ENCODE measurements around the gene PCDH9. TPM values are rescaled to one million over a fixed set of nuclear protein-coding genes. Genes with fewer than 3 reads are reported as not detected.
"Not testable (repeated sequence)": the region's sequence is repeated elsewhere in the genome, so short reads cannot be mapped to it uniquely, and the experiment has no call there.

PCDH9 gene
- total RNA-seq, 2 experiments from 2014 or later = 0.20 to 0.23 TPM

DNA sequence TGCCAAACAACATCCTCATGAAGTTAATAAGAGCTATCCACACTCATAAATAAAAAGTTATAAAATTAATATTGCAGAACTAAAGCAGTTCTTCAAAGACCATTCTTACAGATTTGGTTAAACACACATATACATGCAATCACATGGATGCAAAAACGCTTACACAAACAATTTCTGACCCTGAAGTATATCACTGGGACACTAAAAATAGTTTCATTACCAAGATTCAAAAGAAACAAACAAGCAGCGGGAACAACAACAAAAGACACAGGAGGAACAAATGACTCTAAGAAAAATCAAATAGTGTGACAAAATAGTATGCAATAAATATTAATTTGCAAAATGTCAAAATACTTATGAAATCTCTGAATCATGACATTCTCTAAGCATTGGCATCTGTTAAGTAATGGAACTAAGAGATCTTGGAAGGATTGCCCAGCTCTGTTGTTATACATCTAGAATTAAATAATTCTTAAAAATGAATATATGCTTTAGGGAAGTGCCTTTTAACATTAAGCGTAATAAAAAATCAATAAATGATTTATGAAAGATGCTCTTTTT lies 132.2 kb downstream of the PCDH9 start:
- H3K36me3 Mint-ChIP-seq = no peaks in the 10 kb centered on the region
- H3K4me1 Mint-ChIP-seq = no peaks in the 10 kb centered on the region
- H3K9me3 Mint-ChIP-seq = no peaks in the 10 kb centered on the region
- no peak overlapping the region for H3K27ac Mint-ChIP-seq
- H3K4me3 Mint-ChIP-seq = no peak overlapping the region
- no peaks in the 10 kb centered on the region for H3K27me3 Mint-ChIP-seq
- DNase-seq = no peak

GRCh38 chr13:67096893-67097292 lies 133.2 kb downstream of the PCDH9 start:
- not testable (repeated sequence) for H3K27me3 Mint-ChIP-seq, DNase-seq, H3K27ac Mint-ChIP-seq, H3K36me3 Mint-ChIP-seq, H3K4me3 Mint-ChIP-seq, H3K9me3 Mint-ChIP-seq, H3K4me1 Mint-ChIP-seq

- Mint-ChIP-seq H3K9me3 (no peaks in the 10 kb centered on the region), H3K36me3 (no peaks in the 10 kb centered on the region), H3K27me3 (no peaks in the 10 kb centered on the region), H3K4me3 (no peak overlapping the region), H3K4me1 (no peaks in the 10 kb centered on the region), H3K27ac (no peak overlapping the region)
- no peak for DNase-seq
These were observed 133.7 kb downstream of the PCDH9 start for GRCh38 chr13:67096418-67096817.

DNA sequence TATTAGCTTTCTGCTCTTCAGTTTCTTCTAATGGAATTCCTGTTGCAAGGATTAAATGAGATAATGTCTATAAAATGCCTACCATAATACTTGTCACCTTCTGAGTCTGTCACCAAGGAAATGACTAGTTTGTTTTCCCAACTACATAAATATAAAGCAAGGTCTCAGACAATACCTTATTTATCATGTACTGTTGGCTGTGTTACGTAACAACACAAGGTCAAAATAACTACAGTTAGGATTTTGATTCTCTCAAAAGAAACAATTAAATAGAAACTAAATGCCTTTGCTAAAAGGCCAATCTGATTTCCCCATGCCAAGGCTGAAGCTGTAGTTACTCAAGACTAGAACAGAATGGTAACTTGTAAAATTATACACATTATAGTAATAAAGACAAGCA lies 134.5 kb downstream of the PCDH9 start:
- no peaks in the 10 kb centered on the region for H3K27me3 Mint-ChIP-seq
- H3K36me3 Mint-ChIP-seq = no peaks in the 10 kb centered on the region
- H3K27ac Mint-ChIP-seq = no peak overlapping the region
- no peaks in the 10 kb centered on the region for H3K9me3 Mint-ChIP-seq
- no peaks in the 10 kb centered on the region for H3K4me1 Mint-ChIP-seq
- no peak for DNase-seq
- no peak overlapping the region for H3K4me3 Mint-ChIP-seq

DNA sequence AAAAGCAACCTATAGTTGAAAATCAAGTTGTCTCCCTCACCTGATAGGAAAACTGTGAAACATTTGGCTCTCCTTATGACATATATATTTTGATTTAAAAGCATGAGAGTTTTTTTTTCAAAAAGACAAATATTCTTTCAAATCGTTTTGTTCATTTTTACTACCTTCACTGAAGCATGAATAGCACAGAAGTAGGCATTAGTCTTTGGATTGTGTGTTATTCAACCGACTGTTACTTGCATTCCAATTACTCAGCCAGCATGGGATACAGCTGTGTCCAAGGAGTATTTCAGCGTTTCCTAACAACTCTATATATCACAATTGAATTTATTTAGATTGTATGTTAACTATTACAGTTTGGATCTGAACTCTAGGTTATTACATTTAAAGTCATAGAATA lies 135.2 kb downstream of the PCDH9 start:
- no peaks in the 10 kb centered on the region for H3K4me1 Mint-ChIP-seq
- H3K27me3 Mint-ChIP-seq = no peaks in the 10 kb centered on the region
- H3K36me3 Mint-ChIP-seq = no peaks in the 10 kb centered on the region
- no peak for DNase-seq
- H3K27ac Mint-ChIP-seq = no peak overlapping the region
- no peak overlapping the region for H3K4me3 Mint-ChIP-seq
- H3K9me3 Mint-ChIP-seq = no peaks in the 10 kb centered on the region

DNA sequence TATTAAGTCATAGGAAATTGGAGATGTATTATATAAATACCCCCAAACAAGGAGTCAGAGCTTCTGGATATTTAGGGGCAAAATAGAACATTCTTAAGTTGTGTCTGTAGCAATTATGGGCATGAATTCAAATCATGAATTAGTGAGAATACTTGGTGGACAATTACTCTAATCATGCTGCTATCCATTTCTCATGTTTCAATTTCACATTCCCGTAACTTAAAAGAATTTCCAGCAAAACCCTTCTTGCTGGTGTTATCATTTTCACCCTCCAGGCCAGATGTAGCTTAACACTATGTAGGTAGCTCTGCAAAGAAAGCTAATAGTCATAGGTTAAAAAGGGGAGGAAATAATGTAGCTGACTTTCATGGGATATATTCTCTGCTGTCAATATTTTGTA lies 136.1 kb downstream of the PCDH9 start:
- Mint-ChIP-seq H3K27ac (no peak overlapping the region), H3K4me3 (no peak overlapping the region), H3K4me1 (no peaks in the 10 kb centered on the region), H3K27me3 (no peaks in the 10 kb centered on the region), H3K36me3 (no peaks in the 10 kb centered on the region), H3K9me3 (no peaks in the 10 kb centered on the region)
- no peak for DNase-seq

- no peak overlapping the region for H3K27ac Mint-ChIP-seq
- no peaks in the 10 kb centered on the region for H3K4me1 Mint-ChIP-seq
- H3K4me3 Mint-ChIP-seq = no peak overlapping the region
- no peaks in the 10 kb centered on the region for H3K36me3 Mint-ChIP-seq
- H3K9me3 Mint-ChIP-seq = no peaks in the 10 kb centered on the region
- no peak for DNase-seq
- no peaks in the 10 kb centered on the region for H3K27me3 Mint-ChIP-seq
These were observed 138.5 kb downstream of the PCDH9 start for GRCh38 chr13:67091603-67092002.

GRCh38 chr13:67090856-67091255 lies 139.3 kb downstream of the PCDH9 start:
- Mint-ChIP-seq H3K27ac (no peak overlapping the region), H3K4me1 (no peaks in the 10 kb centered on the region), H3K36me3 (no peaks in the 10 kb centered on the region), H3K4me3 (no peak overlapping the region), H3K9me3 (no peaks in the 10 kb centered on the region), H3K27me3 (no peaks in the 10 kb centered on the region)
- DNase-seq = no peak

GRCh38 chr13:67087527-67087926 lies 142.6 kb downstream of the PCDH9 start:
- Mint-ChIP-seq H3K27me3 (no peaks in the 10 kb centered on the region), H3K27ac (no peak overlapping the region), H3K4me3 (no peak overlapping the region), H3K9me3 (no peaks in the 10 kb centered on the region), H3K4me1 (no peaks in the 10 kb centered on the region), H3K36me3 (no peaks in the 10 kb centered on the region)
- DNase-seq = no peak

DNA sequence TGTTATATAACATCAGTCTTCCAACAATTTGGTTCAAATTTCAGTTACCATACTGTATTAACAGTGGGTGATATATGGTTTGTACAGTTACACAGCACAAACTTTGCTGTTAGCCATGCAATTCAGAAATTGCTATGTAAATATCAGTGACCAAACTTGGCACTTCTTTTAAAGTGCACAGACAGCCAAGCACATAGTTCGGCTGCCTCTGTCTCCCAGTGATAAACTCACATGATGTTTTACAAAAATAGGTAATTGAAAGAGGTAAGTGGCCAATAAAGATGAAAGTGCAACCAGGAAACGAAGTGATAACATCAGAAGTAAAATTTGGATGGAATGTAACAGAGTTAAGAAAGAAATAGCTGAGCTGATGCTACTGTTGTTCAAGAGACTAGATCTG lies 143.9 kb downstream of the PCDH9 start:
- H3K9me3 Mint-ChIP-seq = no peaks in the 10 kb centered on the region
- H3K27me3 Mint-ChIP-seq = no peaks in the 10 kb centered on the region
- H3K4me3 Mint-ChIP-seq = no peak overlapping the region
- no peak overlapping the region for H3K27ac Mint-ChIP-seq
- H3K4me1 Mint-ChIP-seq = no peaks in the 10 kb centered on the region
- DNase-seq = no peak
- H3K36me3 Mint-ChIP-seq = no peaks in the 10 kb centered on the region

DNA sequence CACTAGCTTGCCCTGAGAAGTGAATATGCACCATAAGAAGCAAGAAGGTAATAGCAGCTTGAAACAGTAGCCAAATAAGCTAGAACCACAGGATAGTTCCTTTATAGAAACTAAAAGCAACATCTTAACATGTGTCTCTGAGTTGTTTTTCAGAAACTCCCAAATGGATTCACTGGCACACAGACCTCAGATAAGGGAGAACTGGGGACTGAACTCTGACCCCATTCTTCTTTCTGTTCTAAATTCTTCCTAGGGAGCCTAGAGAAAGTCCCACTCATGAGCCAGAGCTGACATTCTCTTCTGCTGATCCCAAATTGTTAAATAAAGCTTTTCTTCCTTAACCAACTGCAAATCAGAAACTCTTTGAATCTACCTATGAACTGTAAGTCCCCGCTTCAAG lies 146.1 kb downstream of the PCDH9 start:
- H3K27ac Mint-ChIP-seq = no peak overlapping the region
- H3K4me3 Mint-ChIP-seq = no peak overlapping the region
- DNase-seq = no peak
- no peaks in the 10 kb centered on the region for H3K9me3 Mint-ChIP-seq
- no peaks in the 10 kb centered on the region for H3K27me3 Mint-ChIP-seq
- no peaks in the 10 kb centered on the region for H3K4me1 Mint-ChIP-seq
- H3K36me3 Mint-ChIP-seq = no peaks in the 10 kb centered on the region

- Mint-ChIP-seq H3K27me3 (no peaks in the 10 kb centered on the region), H3K4me1 (no peaks in the 10 kb centered on the region), H3K9me3 (no peaks in the 10 kb centered on the region), H3K4me3 (no peak overlapping the region), H3K36me3 (no peaks in the 10 kb centered on the region), H3K27ac (no peak overlapping the region)
- no peak for DNase-seq
These were observed 146.6 kb downstream of the PCDH9 start for GRCh38 chr13:67083519-67083918.

- Mint-ChIP-seq H3K36me3 (no peaks in the 10 kb centered on the region), H3K4me1 (no peaks in the 10 kb centered on the region), H3K4me3 (no peak overlapping the region), H3K27me3 (no peaks in the 10 kb centered on the region), H3K9me3 (no peaks in the 10 kb centered on the region), H3K27ac (no peak overlapping the region)
- no peak for DNase-seq
These were observed 149.8 kb downstream of the PCDH9 start for GRCh38 chr13:67080351-67080750.

GRCh38 chr13:67078062-67078461 lies 152.1 kb downstream of the PCDH9 start:
- Mint-ChIP-seq H3K4me1 (no peaks in the 10 kb centered on the region), H3K36me3 (no peaks in the 10 kb centered on the region), H3K9me3 (no peaks in the 10 kb centered on the region)

DNA sequence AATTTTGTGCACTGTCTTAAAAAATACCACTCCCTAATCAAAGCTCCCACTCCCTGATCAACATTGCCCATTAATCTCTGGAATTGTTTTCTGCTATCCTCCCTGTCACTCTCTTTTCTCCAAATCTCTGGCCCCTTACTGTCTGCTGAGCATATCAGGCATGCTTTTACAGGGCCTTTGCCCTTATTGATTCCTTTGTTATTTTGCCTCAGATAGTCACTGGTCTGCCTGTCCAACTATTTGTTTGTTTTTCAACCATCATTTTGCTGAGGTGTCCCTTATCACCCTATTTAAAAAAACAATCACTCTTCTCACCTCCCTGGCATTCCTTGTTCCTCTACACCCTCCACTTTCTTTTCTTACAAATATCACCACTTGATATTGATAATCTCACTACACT lies 153.0 kb downstream of the PCDH9 start:
- Mint-ChIP-seq H3K4me1 (no peaks in the 10 kb centered on the region), H3K36me3 (no peaks in the 10 kb centered on the region), H3K4me3 (no peak overlapping the region), H3K9me3 (no peaks in the 10 kb centered on the region), H3K27me3 (no peaks in the 10 kb centered on the region), H3K27ac (no peak overlapping the region)
- DNase-seq = no peak

More at GRCh38 chr13:67078062-67078461, 152.1 kb downstream of the PCDH9 start:
- no peak overlapping the region for H3K4me3 Mint-ChIP-seq
- no peak for DNase-seq
- H3K27ac Mint-ChIP-seq = no peak overlapping the region
- H3K27me3 Mint-ChIP-seq = no peaks in the 10 kb centered on the region

GRCh38 chr13:67076378-67076777 lies 153.8 kb downstream of the PCDH9 start:
- Mint-ChIP-seq H3K4me1 (no peaks in the 10 kb centered on the region), H3K27me3 (no peaks in the 10 kb centered on the region), H3K4me3 (no peak overlapping the region), H3K36me3 (no peaks in the 10 kb centered on the region), H3K9me3 (no peaks in the 10 kb centered on the region), H3K27ac (no peak overlapping the region)
- no peak for DNase-seq

GRCh38 chr13:67075239-67075638 lies 154.9 kb downstream of the PCDH9 start:
- no peaks in the 10 kb centered on the region for H3K9me3 Mint-ChIP-seq
- no peak overlapping the region for H3K4me3 Mint-ChIP-seq
- DNase-seq = no peak
- no peaks in the 10 kb centered on the region for H3K36me3 Mint-ChIP-seq
- no peaks in the 10 kb centered on the region for H3K27me3 Mint-ChIP-seq
- H3K4me1 Mint-ChIP-seq = no peaks in the 10 kb centered on the region
- no peak overlapping the region for H3K27ac Mint-ChIP-seq

Data from activated naive CD8-positive, alpha-beta T cell treated with anti-CD3 and anti-CD28 coated beads for 36 hours (primary cell).